Testis (tissue), 3 donors: ENCODE measurements around the gene NELL1. TPM values are rescaled to one million over a fixed set of nuclear protein-coding genes. Genes with fewer than 3 reads are reported as not detected.

ENCODE experiments used
- DNase-seq: peaks from one replicate; pipeline ENCODE4 v3.0.0-alpha.2; 2019
- H3K27ac ChIP-seq, 2 donors: fragments of 200-600 bp; sonication (generic); one replicate each; pipeline ENCODE4 v1.5.1; 2019
- H3K27me3 ChIP-seq: fragments of 200-600 bp; sonication (generic); one replicate; pipeline ENCODE4 v1.5.1; 2019
- H3K36me3 ChIP-seq: fragments of 200-600 bp; sonication (generic); one replicate; pipeline ENCODE4 v1.5.1; 2017; ENCODE audit warnings: low read depth; ENCODE audit errors: missing control alignments
- H3K4me1 ChIP-seq: fragments of 200-600 bp; sonication (generic); one replicate; pipeline ENCODE4 v1.5.1; 2019
- H3K4me3 ChIP-seq, 2 donors: fragments of 200-600 bp; sonication (generic); one replicate each; pipeline ENCODE4 v1.5.1; 2017 to 2019
- H3K9me3 ChIP-seq: fragments of 200-600 bp; sonication (generic); one replicate; pipeline ENCODE4 v1.5.1; 2017
- CTCF ChIP-seq, 3 experiments: fragments of 450-650 bp in 2 of 3; fragments of 200-600 bp in 1 of 3; sonication (generic) in 1 of 3; IDR thresholded peaks; one replicate each; pipeline ENCODE4 v1.5.1; 2016 to 2019; ENCODE audit warnings: antibody characterized with exemption in 3 of 3, mild to moderate bottlenecking in 2 of 3, moderate library complexity in 1 of 3
- POLR2A ChIP-seq: fragments of 450-650 bp; IDR thresholded peaks from one replicate; pipeline ENCODE4 v1.6.1; 2017; ENCODE audit warnings: antibody characterized with exemption, mild to moderate bottlenecking, moderate library complexity
- WGBS, 2 donors: methylation state at CpG; one replicate each; pipeline ENCODE4 v1.1.5; 2018; 5-methylcytosine and 5-hydroxymethylcytosine counted together
- intact Hi-C: fragments of 100-400 bp; cut with DNase I; formaldehyde crosslinking; loops from one replicate; pipeline ENCODE4 v1.15.1; 2023; ENCODE audit warnings: low total_unique reads
- polyA plus RNA-seq: library from polyadenylated mRNA; stranded (reverse); fragments of 350-450 nt; fragmentation: Illumina TruSeq; extraction: RNeasy Lipid Tissue Mini Kit (QIAGEN cat#74804); gene quantifications from one replicate; pipeline ENCODE4 v1.2.3, GENCODE V29; 2014; ENCODE audit warnings: low read depth, low replicate concordance; ENCODE audit not compliant: insufficient read depth
- total RNA-seq, 2 donors: library from RNA; depleted of rRNA; stranded (reverse); fragments of >200 nt; gene quantifications; one replicate each; pipeline ENCODE4 v1.2.3, GENCODE V29; 2016

NELL1 gene
- total and polyA plus RNA-seq, 3 donors from 2014 or later, result 4.9 to 8.9 (median 7.0) TPM

- intact Hi-C loops, result no loop called here
- DNase-seq, result no peak
- no peaks in the 10 kb centered on the region for H3K9me3 ChIP-seq
- WGBS, 2 donors, result 79 to 83% methylated on average over 1 of the region's 1 CpG
- no peak overlapping the region for H3K4me3 ChIP-seq
- no peaks in the 10 kb centered on the region for H3K27me3 ChIP-seq
- no peak overlapping the region for H3K27ac ChIP-seq
- H3K4me1 ChIP-seq, result no peaks in the 10 kb centered on the region
- no peak for TF ChIP-seq POLR2A
- no peak for TF ChIP-seq CTCF (IDR thresholded peaks at IDR 0.05)
- H3K36me3 ChIP-seq, result no peaks in the 10 kb centered on the region
These were observed 815.6 kb downstream of the NELL1 start for GRCh38 chr11:21485006-21485405.

- H3K27ac ChIP-seq, result no peak overlapping the region
- H3K9me3 ChIP-seq, result no peaks in the 10 kb centered on the region
- H3K27me3 ChIP-seq, result no peaks in the 10 kb centered on the region
- TF ChIP-seq CTCF (IDR thresholded peaks at IDR 0.05) (no peak), POLR2A (no peak)
- WGBS, 2 donors, result 68 to 74% methylated on average over 4 to 5 of the region's 5 CpGs
- H3K4me3 ChIP-seq, result no peak overlapping the region
- DNase-seq, result no peak
- no peaks in the 10 kb centered on the region for H3K36me3 ChIP-seq
- no peaks in the 10 kb centered on the region for H3K4me1 ChIP-seq
- intact Hi-C loops, result no loop called here
These were observed 816.0 kb downstream of the NELL1 start for GRCh38 chr11:21485426-21485825.

- no peak for DNase-seq
- intact Hi-C loops, result no loop called here
- no peaks in the 10 kb centered on the region for H3K4me1 ChIP-seq
- no peaks in the 10 kb centered on the region for H3K27me3 ChIP-seq
- WGBS, 2 donors, result 93 to 97% methylated on average over 2 of the region's 2 CpGs
- H3K9me3 ChIP-seq, result no peaks in the 10 kb centered on the region
- no peak overlapping the region for H3K4me3 ChIP-seq
- TF ChIP-seq CTCF (IDR thresholded peaks at IDR 0.05), result no peak
- no peak for TF ChIP-seq POLR2A
- no peaks in the 10 kb centered on the region for H3K36me3 ChIP-seq
- no peak overlapping the region for H3K27ac ChIP-seq
These were observed 820.2 kb downstream of the NELL1 start for GRCh38 chr11:21489416-21490115.

- 70 to 75% methylated on average over 1 of the region's 1 CpG for WGBS, 2 donors
- intact Hi-C loops, result no loop called here
- Histone ChIP-seq H3K4me3 (no peak overlapping the region), H3K9me3 (no peaks in the 10 kb centered on the region), H3K27ac (no peak overlapping the region), H3K27me3 (no peaks in the 10 kb centered on the region), H3K4me1 (no peaks in the 10 kb centered on the region), H3K36me3 (no peaks in the 10 kb centered on the region)
- TF ChIP-seq POLR2A, result no peak
- no peak for TF ChIP-seq CTCF (IDR thresholded peaks at IDR 0.05)
- DNase-seq, result no peak
These were observed 823.5 kb downstream of the NELL1 start for GRCh38 chr11:21492931-21493330.

- no peaks in the 10 kb centered on the region for H3K36me3 ChIP-seq
- H3K9me3 ChIP-seq, result no peaks in the 10 kb centered on the region
- 78 to 87% methylated on average over 4 of the region's 4 CpGs for WGBS, 2 donors
- H3K4me3 ChIP-seq, result no peak overlapping the region
- H3K27me3 ChIP-seq, result no peaks in the 10 kb centered on the region
- intact Hi-C loops, result no loop called here
- DNase-seq, result no peak
- no peak for TF ChIP-seq POLR2A
- no peak for TF ChIP-seq CTCF (IDR thresholded peaks at IDR 0.05)
- no peaks in the 10 kb centered on the region for H3K4me1 ChIP-seq
- H3K27ac ChIP-seq, result no peak overlapping the region
These were observed 825.6 kb downstream of the NELL1 start for GRCh38 chr11:21494946-21495345.
